HG03565 (cell line): ENCODE results near the gene YPEL1.
"Not testable (repeated sequence)": the region's sequence is repeated elsewhere in the genome, so short reads cannot be mapped to it uniquely, and the experiment has no call there.

Source experiments
- ATAC-seq: cut with Tn5 transposase; IDR thresholded peaks from one replicate; pipeline ENCODE4 v1.9.1; 2021; ENCODE audit warnings: mild to moderate bottlenecking, moderate library complexity; ENCODE audit not compliant: unreplicated experiment

Gene YPEL1

GRCh38 chr22:21685164-21685513, 50.5 kb downstream of the YPEL1 start:
- no peak for ATAC-seq

DNA sequence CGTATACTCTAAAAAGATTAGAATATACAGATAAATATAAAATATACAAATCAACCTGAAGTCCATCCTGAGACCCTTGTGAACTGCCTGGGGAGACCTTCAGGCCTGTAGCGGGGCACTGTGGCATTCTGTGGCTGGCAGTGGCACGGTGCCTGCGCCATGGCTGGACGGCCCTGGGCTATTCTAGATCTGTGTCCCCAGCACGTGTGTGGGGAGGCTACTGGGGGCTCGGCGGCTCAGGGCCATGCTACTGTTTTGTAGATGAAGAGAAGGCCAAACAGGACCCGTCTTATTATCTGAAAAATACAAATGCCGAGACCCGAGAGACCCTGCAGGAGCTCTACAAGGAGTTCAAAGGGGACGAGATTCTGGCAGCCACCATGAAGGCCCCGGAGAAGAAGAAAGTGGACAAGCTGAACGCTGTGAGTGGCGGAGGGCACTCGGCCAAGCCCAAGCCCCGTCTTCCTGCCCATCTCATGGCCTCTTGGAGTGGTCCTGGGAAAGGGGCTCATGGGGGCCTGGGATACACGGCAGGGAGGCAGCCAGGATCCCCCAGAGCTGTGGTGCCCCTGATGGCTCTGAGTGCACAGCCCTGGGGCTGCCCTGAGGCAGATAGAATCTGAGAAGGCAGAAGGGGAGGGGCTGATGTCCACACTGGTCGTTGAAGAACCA, 51.0 kb downstream of the YPEL1 start:
- no peak for ATAC-seq

GRCh38 chr22:21683401-21683811, 52.2 kb downstream of the YPEL1 start:
- ATAC-seq: no peak

DNA sequence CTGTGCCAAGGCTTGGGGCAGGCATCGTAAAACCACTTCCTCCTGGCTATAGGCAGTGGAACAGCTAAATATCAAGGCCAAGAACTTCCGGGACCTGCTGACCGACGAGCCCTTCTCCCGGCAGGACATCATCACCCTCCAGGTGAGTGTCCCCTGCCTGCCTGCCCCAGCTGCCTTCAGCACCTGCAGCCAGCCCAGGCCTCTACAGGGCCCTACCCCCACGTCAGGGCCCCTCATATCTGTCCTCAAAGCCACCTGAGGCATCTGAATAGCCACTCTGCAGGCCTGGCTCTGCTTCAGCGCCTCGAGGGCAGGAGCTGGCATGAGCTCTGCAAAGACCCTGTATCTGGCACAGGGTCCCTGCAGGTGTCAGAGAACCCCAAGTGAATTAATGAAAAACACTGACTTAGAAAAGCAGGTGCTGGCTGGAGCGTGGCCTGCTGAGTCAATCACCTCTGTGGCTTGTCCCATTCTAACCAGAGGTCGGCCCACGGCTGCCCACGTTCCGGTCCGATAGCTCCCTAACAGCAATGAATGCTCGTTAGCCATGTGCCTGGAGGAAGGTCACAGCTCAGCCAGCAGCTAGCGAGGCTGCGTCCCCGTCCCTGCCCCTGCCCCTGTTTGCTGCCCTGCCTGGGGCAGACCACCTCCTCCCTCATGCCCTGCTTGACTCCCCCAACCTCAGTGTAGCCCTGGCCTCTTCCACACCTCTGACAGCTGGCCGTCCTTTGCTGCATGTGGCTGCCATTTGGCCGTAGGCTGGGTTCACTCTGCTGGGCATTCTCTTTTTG, 53.0 kb downstream of the YPEL1 start:
- ATAC-seq: no peak

- no peak for ATAC-seq
Observed at GRCh38 chr22:21681566-21682370, 53.8 kb downstream of the YPEL1 start.

DNA sequence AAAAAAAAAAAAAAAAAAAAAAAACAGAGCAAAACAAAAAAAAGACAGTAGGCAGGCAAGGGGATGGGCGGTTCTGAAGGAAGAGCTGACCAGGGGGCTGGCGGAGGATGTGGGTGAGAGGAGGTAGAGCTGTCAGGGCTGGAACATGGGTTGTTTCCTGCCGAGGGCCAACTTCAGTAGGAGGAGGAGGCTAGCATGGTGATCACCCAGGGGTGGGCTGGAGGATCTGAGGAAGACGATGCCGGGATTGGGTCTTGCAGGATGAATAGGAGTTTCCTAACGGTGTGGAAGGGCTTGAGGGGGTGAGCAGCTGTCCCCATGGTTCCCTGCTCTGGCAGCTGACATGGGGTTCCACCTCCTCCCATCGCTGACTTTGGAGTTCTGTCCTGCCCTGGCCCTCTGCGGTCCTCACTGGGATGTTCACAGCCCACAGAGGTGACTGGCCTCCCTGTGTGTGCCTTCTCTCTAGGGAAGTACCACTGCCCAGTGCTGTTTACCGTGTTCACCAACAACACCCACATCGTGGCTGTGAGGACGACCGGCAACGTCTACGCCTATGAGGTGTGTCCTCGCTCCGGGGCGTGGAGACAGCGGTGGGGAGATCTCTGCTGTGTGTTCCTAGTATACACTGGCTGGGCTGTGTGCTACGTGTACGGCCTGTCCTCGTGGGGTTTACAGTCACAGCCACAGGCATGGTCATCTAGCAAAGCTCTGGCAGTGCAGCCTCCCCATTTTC, 54.6 kb downstream of the YPEL1 start:
- ATAC-seq: no peak

DNA sequence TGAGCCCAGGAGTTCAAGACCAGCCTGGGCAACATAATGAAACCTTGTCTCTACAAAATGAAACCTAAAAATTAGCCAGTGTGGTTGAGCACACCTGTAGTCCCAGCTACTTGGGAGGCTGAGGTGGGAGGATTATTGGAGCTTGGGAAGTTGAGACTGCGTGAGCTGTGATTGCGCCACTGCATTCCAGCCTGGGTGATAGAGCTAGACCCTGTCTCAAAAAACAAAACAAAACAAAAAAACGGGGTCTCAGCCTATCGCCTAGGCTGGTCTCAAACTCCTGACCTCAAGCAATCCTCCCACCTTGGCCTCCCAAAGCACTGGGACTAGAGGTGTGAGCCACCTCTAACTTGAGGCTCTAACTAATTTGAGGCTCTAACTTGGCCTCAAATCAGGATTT, 56.2 kb downstream of the YPEL1 start:
- no peak for ATAC-seq

GRCh38 chr22:21678842-21679241, 56.8 kb downstream of the YPEL1 start:
- not testable (repeated sequence) for ATAC-seq

GRCh38 chr22:21677606-21678443, 57.8 kb downstream of the YPEL1 start:
- no peak for ATAC-seq

DNA sequence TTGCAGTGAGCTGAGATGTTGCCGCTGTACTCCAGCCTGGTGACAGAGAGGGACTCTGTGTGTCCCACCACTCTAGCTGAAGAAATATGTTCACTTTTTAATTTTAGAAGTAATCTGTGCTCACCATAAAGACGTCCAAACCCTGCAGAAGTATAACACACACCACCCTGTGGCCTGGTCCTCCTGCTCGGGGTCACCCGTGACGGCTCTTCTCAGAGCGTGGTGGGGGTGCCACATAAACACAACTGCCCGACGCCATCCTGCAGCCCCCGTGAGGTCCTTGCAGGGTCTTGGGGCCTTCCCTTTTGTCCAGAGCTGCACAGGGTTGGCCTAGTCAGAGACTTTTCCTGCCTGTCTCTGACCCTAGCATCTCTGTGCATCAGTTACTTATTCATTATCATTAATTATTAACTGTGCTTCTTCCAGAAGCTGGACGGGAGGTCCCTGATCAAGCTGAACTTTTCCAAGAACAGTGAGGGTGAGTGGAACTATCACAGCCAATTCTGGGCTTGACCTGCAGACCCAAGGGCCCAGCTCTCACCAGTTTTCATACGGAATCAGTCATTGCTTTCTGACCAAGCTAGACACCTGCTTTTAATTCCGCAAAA, 60.9 kb downstream of the YPEL1 start:
- ATAC-seq: no peak

- ATAC-seq: no peak
Observed at GRCh38 chr22:21673534-21674321, 61.9 kb downstream of the YPEL1 start.

DNA sequence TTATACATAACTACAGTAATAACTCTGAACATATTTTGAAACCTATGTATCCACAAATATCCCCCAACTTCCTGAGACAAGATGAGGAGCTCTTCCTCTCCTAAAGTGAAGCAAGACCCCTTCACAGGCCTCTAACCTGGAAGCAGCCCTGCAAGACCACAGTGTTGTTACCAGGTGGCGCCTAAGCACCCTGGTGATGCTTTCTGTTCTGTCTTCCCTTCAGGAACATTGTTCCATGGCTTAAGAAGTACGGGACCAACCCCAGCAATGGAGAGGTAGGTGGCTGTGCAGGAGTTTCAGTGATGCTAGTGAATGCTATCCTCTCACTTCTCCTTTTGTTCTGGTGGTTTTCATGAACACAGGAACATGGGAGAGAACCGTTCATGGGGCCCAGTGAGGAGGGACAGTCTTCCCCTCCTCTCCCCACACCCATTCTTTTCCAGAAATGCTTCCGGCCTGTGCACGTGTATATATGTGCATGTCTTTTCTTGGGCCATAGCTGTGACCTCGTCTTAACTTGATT, 63.4 kb downstream of the YPEL1 start:
- ATAC-seq: no peak

GRCh38 chr22:21669026-21669425, 66.6 kb downstream of the YPEL1 start:
- no peak for ATAC-seq

- no peak for ATAC-seq
Observed at GRCh38 chr22:21666786-21667185, 68.8 kb downstream of the YPEL1 start.

- ATAC-seq: no peak
Observed at GRCh38 chr22:21665047-21665851, 70.3 kb downstream of the YPEL1 start.

DNA sequence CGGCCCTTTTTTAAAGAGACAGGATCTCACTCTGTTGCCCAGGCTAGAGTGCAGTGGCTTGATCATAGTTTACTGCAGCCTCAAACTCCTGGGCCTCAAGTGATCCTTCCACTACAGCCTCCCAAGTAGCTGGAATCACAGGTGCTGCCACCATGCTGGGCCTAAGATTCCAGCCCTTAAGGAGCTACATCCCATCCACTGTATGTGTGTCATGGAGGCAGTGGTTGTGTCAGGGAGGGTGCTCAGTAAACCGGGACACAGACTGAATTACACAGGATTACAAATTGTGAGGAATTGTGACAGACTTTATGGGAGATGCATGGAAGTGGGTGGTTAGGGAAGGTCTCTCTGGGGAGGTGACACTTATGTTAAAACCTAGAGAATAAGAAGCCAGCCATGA, 71.9 kb downstream of the YPEL1 start:
- no peak for ATAC-seq

GRCh38 chr22:21661991-21662390, 73.6 kb downstream of the YPEL1 start:
- no peak for ATAC-seq

- no peak for ATAC-seq
Observed at GRCh38 chr22:21660904-21661303, 74.7 kb downstream of the YPEL1 start.
